Measurements from ENCODE around the gene OR2AJ1. TPM values are rescaled to one million over a fixed set of nuclear protein-coding genes. Genes with fewer than 3 reads are reported as not detected.

The OR2AJ1 gene
- total RNA-seq, 1 donor from 2014 or later = 0.16 TPM

GRCh38 chr1:247962911-247963588 lies 38.4 kb downstream of the OR2AJ1 start:
- no peak for DNase-seq

GRCh38 chr1:247964933-247965332 lies 40.2 kb downstream of the OR2AJ1 start, which contains the start of gene OR2AK2:
OR2AK2 (plus strand) TSS chr1:247965233; CDS start chr1:247965377, 144 bp downstream.
- no peak for DNase-seq

- DNase-seq = no peak
Measured at GRCh38 chr1:247966532-247967204, 42.0 kb downstream of the OR2AJ1 start.

Other genes starting within 250 kb of the OR2AJ1 start
- not detected for gene OR13G1, start 245.2 kb upstream of the OR2AJ1 start, total RNA-seq
- not detected for gene OR6F1, start 208.2 kb upstream of the OR2AJ1 start, total RNA-seq
- not detected for gene OR14K1, start 186.3 kb upstream of the OR2AJ1 start, total RNA-seq
- gene OR14A2, start 176.7 kb upstream of the OR2AJ1 start, total RNA-seq = not detected
- not detected for gene OR1C1, start 164.3 kb upstream of the OR2AJ1 start, total RNA-seq
- not detected for gene OR14A16, start 100.8 kb upstream of the OR2AJ1 start, total RNA-seq
- gene OR11L1, start 83.0 kb upstream of the OR2AJ1 start, total RNA-seq = not detected
- 3.1 TPM for gene TRIM58, start 67.7 kb upstream of the OR2AJ1 start, total RNA-seq
- 1.6 TPM for gene OR2W3, start 29.3 kb upstream of the OR2AJ1 start, total RNA-seq
- not detected for gene OR2T8, start 4.6 kb upstream of the OR2AJ1 start, total RNA-seq
- gene OR2L8, start 24.0 kb downstream of the OR2AJ1 start, total RNA-seq = 2.8 TPM
- 0.78 TPM for gene OR2AK2, start 40.3 kb downstream of the OR2AJ1 start, total RNA-seq
- gene OR2L5, start 88.8 kb downstream of the OR2AJ1 start, total RNA-seq = 0.62 TPM
- 1.4 TPM for gene OR2L2, start 105.2 kb downstream of the OR2AJ1 start, total RNA-seq
- 1.2 TPM for gene OR2L3, start 121.9 kb downstream of the OR2AJ1 start, total RNA-seq
- gene OR2L13, start 170.3 kb downstream of the OR2AJ1 start, total RNA-seq = 3.4 TPM
- gene OR2M5, start 220.3 kb downstream of the OR2AJ1 start, total RNA-seq = not detected
- not detected for gene OR2M2, start 249.9 kb downstream of the OR2AJ1 start, total RNA-seq